ENCODE results near the gene CTSE. TPM values are rescaled to one million over a fixed set of nuclear protein-coding genes. Genes with fewer than 3 reads are reported as not detected.
"Not testable (repeated sequence)": the region's sequence is repeated elsewhere in the genome, so short reads cannot be mapped to it uniquely, and the experiment has no call there.

The CTSE gene
- total RNA-seq, 1 experiment from 2014 or later = 0.48 TPM

GRCh38 chr1:206059355-206059915 is 35.7 kb upstream of the CTSE start:
- no peak overlapping the region for H3K4me3 Mint-ChIP-seq (ENCODE audit: unreplicated experiment)
- TF ChIP-seq CTCF (IDR thresholded peaks at IDR 0.05; ENCODE audit: insufficient read depth in 1 of 2, low read depth in 1 of 2, low read length in 1 of 2, severe bottlenecking in 1 of 2, unreplicated experiment in 1 of 2) = no peak

DNA sequence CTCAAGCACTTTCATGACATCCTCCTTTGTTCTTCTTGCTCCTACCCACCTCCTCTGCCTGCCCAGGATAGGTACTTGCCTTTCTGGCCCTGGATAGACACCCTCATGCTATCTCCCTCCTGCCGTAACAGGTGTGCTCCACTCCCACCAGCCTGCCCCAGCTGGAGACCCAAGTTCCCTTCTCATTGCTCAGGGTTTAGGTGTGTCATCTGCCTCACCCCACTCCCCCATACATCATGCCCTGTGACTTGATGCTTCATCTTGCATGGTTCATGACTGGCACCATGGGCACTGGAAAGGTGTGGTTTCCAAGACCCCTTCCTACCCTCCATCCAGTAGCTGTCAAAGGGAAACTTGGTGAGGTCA is 35.2 kb upstream of the CTSE start:
- BruUV-seq (replicated peaks) = no TSS peak
- Histone ChIP-seq H3K4me3 (ENCODE audit: low read depth, low read length) (no peak overlapping the region), H3K9me3 (no peaks in the 10 kb centered on the region), H3K36me3 (ENCODE audit: control insufficient read depth, insufficient read depth, low read length) (no peaks in the 10 kb centered on the region), H3K27me3 (replicated peaks; ENCODE audit: control insufficient read depth, insufficient read depth, low read length) (no peaks in the 10 kb centered on the region), H3K4me1 (peaks cover 9% of the 10 kb centered on the region; the same call in 1 of the 2 replicates)
- intact Hi-C loops (cut with micrococcal nuclease; ENCODE audit: unreplicated experiment) = no loop called here
- H3K27ac Mint-ChIP-seq (ENCODE audit: unreplicated experiment) = no peak overlapping the region
- H3K4me3 Mint-ChIP-seq (ENCODE audit: unreplicated experiment) = no peak overlapping the region
- ChIA-PET POLR2A (no interaction called here), CTCF (interaction anchor here (1.2 kb wide), 1 partner anchor 28 kb away, joined by 6 read pairs; no protein-coding TSS in a partner anchor)
- no peak for TF ChIP-seq CTCF (IDR thresholded peaks at IDR 0.05; ENCODE audit: insufficient read depth in 1 of 2, low read depth in 1 of 2, low read length in 1 of 2, severe bottlenecking in 1 of 2, unreplicated experiment in 1 of 2)
- peaks cover 10% of the 10 kb centered on the region for H3K9me3 Mint-ChIP-seq (ENCODE audit: unreplicated experiment)
- no peaks in the 10 kb centered on the region for H3K27me3 Mint-ChIP-seq (ENCODE audit: insufficient read depth, unreplicated experiment)
- H3K4me1 Mint-ChIP-seq (ENCODE audit: low read depth, unreplicated experiment) = peaks cover 26% of the 10 kb centered on the region
- no peaks in the 10 kb centered on the region for H3K36me3 Mint-ChIP-seq (ENCODE audit: insufficient read depth, unreplicated experiment)
- no peak for DNase-seq

More at GRCh38 chr1:206059355-206059915, 35.7 kb upstream of the CTSE start:
- no peak for DNase-seq
- ChIA-PET POLR2A (no interaction called here), CTCF (interaction anchor here (1.2 to 1.3 kb wide), 2 partner anchors 11 to 29 kb away, joined by 3 to 6 read pairs; no protein-coding TSS in a partner anchor)
- Mint-ChIP-seq H3K36me3 (ENCODE audit: insufficient read depth, unreplicated experiment) (no peaks in the 10 kb centered on the region), H3K27me3 (ENCODE audit: insufficient read depth, unreplicated experiment) (no peaks in the 10 kb centered on the region), H3K27ac (ENCODE audit: unreplicated experiment) (no peak overlapping the region), H3K4me1 (ENCODE audit: low read depth, unreplicated experiment) (peaks cover 26% of the 10 kb centered on the region), H3K9me3 (ENCODE audit: unreplicated experiment) (peaks cover 10% of the 10 kb centered on the region)
- no TSS peak for BruUV-seq (replicated peaks)
- H3K9me3 ChIP-seq = no peaks in the 10 kb centered on the region
- H3K27me3 ChIP-seq (replicated peaks; ENCODE audit: control insufficient read depth, insufficient read depth, low read length) = no peaks in the 10 kb centered on the region
- H3K4me1 ChIP-seq = peaks cover 9% of the 10 kb centered on the region; the same call in 1 of the 2 replicates
- H3K4me3 ChIP-seq (ENCODE audit: low read depth, low read length) = no peak overlapping the region
- H3K36me3 ChIP-seq (ENCODE audit: control insufficient read depth, insufficient read depth, low read length) = no peaks in the 10 kb centered on the region
- intact Hi-C loops (cut with micrococcal nuclease; ENCODE audit: unreplicated experiment) = no loop called here

DNA sequence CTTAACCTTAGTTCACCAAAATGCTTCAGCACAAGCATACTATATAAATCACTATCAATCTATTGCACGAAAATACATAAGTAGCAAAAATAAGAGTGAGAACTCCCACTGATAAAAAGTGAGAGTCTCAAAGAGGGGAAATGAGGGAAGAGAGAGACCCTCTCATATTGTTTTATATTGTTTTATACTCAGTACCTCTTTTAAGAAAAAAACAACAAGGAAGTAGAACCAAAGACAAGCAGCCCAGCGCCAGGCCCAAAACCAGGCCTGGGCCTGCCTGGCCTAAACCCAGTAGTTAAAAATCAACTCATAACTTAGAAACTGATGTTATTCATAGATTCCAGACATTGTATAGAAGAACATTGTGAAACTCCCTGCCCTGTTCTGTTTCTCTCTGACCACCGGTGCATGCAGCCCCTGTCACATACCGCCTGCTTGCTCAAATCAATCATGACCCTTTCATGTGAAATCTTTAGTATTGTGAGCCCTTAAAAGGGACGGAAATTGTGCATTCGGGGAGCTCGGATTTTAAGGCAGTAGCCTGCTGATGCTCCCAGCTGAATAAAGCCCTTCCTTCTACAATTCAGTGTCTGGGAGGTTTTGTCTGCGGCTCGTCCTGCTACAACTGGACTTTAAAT is 34.7 kb upstream of the CTSE start:
- CTCF ChIA-PET = not testable (repeated sequence)

DNA sequence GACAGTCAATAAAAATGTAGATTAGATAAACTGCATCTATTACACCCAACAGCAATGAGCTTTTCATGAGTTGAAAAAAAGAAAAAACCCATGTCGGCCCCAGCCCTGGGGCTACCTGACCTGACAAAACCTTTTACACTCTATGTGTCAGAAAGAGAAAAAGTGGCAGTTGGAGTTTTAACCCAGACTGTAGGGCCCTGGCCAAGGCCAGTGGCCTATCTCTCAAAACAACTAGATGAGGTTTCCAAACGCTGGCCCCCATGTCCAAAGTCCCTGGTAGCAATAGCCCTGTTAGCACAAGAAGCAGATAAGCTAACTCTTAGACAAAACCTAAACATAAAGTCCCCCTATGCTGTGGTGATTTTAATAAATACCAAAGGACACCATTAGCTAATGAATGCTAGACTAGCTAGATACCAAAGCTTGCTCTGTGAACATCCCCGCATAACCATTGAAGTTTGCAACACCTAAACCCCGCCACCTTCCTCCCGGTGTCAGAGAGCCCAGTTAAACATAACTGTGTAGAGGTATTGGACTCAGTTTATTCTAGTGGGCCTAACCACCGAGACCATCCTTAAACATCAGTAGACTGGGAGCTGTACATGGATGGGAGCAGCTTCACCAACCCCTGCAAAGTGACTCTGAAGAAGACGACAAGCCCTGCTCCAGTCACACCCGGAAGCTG is 32.1 kb upstream of the CTSE start:
- H3K27me3 ChIP-seq (replicated peaks; ENCODE audit: control insufficient read depth, insufficient read depth, low read length); H3K9me3 Mint-ChIP-seq (ENCODE audit: unreplicated experiment); H3K36me3 ChIP-seq (ENCODE audit: control insufficient read depth, insufficient read depth, low read length); H3K4me3 Mint-ChIP-seq (ENCODE audit: unreplicated experiment); H3K27me3 Mint-ChIP-seq (ENCODE audit: insufficient read depth, unreplicated experiment); H3K36me3 Mint-ChIP-seq (ENCODE audit: insufficient read depth, unreplicated experiment); intact Hi-C loops (cut with micrococcal nuclease; ENCODE audit: unreplicated experiment); H3K4me3 ChIP-seq (ENCODE audit: low read depth, low read length); H3K9me3 ChIP-seq; H3K27ac Mint-ChIP-seq (ENCODE audit: unreplicated experiment); BruUV-seq (replicated peaks): not testable (repeated sequence)
- H3K4me1 ChIP-seq = peaks cover 12% of the 10 kb centered on the region; the same call in 1 of the 2 replicates
- POLR2A ChIA-PET = interaction anchor here (0.6 kb wide), 1 partner anchor 16 kb away, joined by 3 read pairs; no protein-coding TSS in a partner anchor
- CTCF ChIA-PET = interaction anchor here (0.6 to 1.3 kb wide), 3 partner anchors 25 to 316 kb away, joined by 3 to 6 read pairs (median 3); no protein-coding TSS in a partner anchor
- peak; percentile 43 to 61 for DNase-seq
- H3K4me1 Mint-ChIP-seq (ENCODE audit: low read depth, unreplicated experiment) = peaks cover 26% of the 10 kb centered on the region

More for the DNA sequence above, 34.7 kb upstream of the CTSE start:
- H3K9me3 ChIP-seq; H3K4me3 ChIP-seq (ENCODE audit: low read depth, low read length); H3K27ac Mint-ChIP-seq (ENCODE audit: unreplicated experiment); H3K36me3 Mint-ChIP-seq (ENCODE audit: insufficient read depth, unreplicated experiment); H3K9me3 Mint-ChIP-seq (ENCODE audit: unreplicated experiment); BruUV-seq (replicated peaks); H3K36me3 ChIP-seq (ENCODE audit: control insufficient read depth, insufficient read depth, low read length); H3K4me3 Mint-ChIP-seq (ENCODE audit: unreplicated experiment); H3K4me1 ChIP-seq; DNase-seq; intact Hi-C loops (cut with micrococcal nuclease; ENCODE audit: unreplicated experiment); POLR2A ChIA-PET; H3K27me3 Mint-ChIP-seq (ENCODE audit: insufficient read depth, unreplicated experiment); H3K27me3 ChIP-seq (replicated peaks; ENCODE audit: control insufficient read depth, insufficient read depth, low read length): not testable (repeated sequence)
- peaks cover 26% of the 10 kb centered on the region for H3K4me1 Mint-ChIP-seq (ENCODE audit: low read depth, unreplicated experiment)

- peaks cover 26% of the 10 kb centered on the region for H3K4me1 Mint-ChIP-seq (ENCODE audit: low read depth, unreplicated experiment)
- ChIA-PET POLR2A (interaction anchor here (0.6 kb wide), 1 partner anchor 15 kb away, joined by 3 read pairs; no protein-coding TSS in a partner anchor), CTCF (interaction anchor here (0.6 to 1.3 kb wide), 3 partner anchors 24 to 315 kb away, joined by 3 to 6 read pairs (median 3); no protein-coding TSS in a partner anchor)
- H3K9me3 ChIP-seq; H3K27ac Mint-ChIP-seq (ENCODE audit: unreplicated experiment); DNase-seq; H3K4me3 Mint-ChIP-seq (ENCODE audit: unreplicated experiment); BruUV-seq (replicated peaks); H3K36me3 Mint-ChIP-seq (ENCODE audit: insufficient read depth, unreplicated experiment); intact Hi-C loops (cut with micrococcal nuclease; ENCODE audit: unreplicated experiment); H3K27me3 ChIP-seq (replicated peaks; ENCODE audit: control insufficient read depth, insufficient read depth, low read length); H3K36me3 ChIP-seq (ENCODE audit: control insufficient read depth, insufficient read depth, low read length); H3K9me3 Mint-ChIP-seq (ENCODE audit: unreplicated experiment); H3K4me3 ChIP-seq (ENCODE audit: low read depth, low read length); H3K27me3 Mint-ChIP-seq (ENCODE audit: insufficient read depth, unreplicated experiment): not testable (repeated sequence)
- peaks cover 12% of the 10 kb centered on the region; the same call in 1 of the 2 replicates for H3K4me1 ChIP-seq
Measured at GRCh38 chr1:206055069-206055625, 31.5 kb upstream of the CTSE start.

Data from Caco-2 (cell line).